T-helper 1 cell treated with Interleukin-12 subunit alpha and Interleukin-12 subunit beta and Interleukin-4 antibody, amounts not matched to agents 30 μg/mL and 1 μg/mL, for 36 hours (primary cell): Measurements from ENCODE around the gene TPMT.

ENCODE experiments used
- H3K27ac Mint-ChIP-seq: one replicate; pipeline ENCODE4 v1.8.0; 2021; ENCODE audit warnings: mild to moderate bottlenecking, mixed read lengths
- H3K27me3 Mint-ChIP-seq: one replicate; pipeline ENCODE4 v1.8.0; 2021; ENCODE audit warnings: low read depth, mixed read lengths
- H3K36me3 Mint-ChIP-seq: one replicate; pipeline ENCODE4 v1.8.0; 2021; ENCODE audit warnings: low read depth, mixed read lengths
- H3K4me1 Mint-ChIP-seq: one replicate; pipeline ENCODE4 v1.8.0; 2021; ENCODE audit warnings: low read depth, mixed read lengths
- H3K4me3 Mint-ChIP-seq: one replicate; pipeline ENCODE4 v1.8.0; 2021; ENCODE audit warnings: mild to moderate bottlenecking, moderate library complexity, mixed read lengths
- H3K9me3 Mint-ChIP-seq: one replicate; pipeline ENCODE4 v1.8.0; 2021; ENCODE audit warnings: mixed read lengths

TPMT gene

GRCh38 chr6:18115356-18115755 is 39.5 kb downstream of the TPMT start:
- Mint-ChIP-seq H3K4me1 (peaks cover 10% of the 10 kb centered on the region), H3K9me3 (no peaks in the 10 kb centered on the region), H3K36me3 (no peaks in the 10 kb centered on the region), H3K4me3 (no peak overlapping the region), H3K27ac (peak overlapping the region; percentile 33), H3K27me3 (peaks cover 46% of the 10 kb centered on the region)

DNA sequence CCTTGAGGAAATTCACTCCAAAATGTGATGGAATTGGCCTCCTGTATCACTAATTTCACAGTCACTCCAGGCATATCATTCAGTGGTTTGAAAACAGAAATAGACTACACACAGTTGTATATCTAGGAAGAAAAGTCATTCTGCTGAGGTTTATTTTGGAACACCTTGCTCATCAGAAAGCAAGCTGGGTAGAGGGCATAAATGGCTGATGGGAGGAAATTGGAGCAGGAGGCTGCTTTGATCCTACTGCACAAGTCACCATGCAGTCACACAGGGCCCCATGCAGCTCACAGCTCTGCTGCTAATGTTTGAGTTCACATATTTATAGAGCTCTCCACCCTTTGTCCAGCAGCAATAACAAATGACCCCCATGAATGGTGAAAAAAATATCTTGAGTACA is 44.7 kb downstream of the TPMT start:
- peaks cover 11% of the 10 kb centered on the region for H3K9me3 Mint-ChIP-seq
- no peak overlapping the region for H3K27ac Mint-ChIP-seq
- peaks cover 2% of the 10 kb centered on the region for H3K4me1 Mint-ChIP-seq
- H3K4me3 Mint-ChIP-seq = no peak overlapping the region
- no peaks in the 10 kb centered on the region for H3K36me3 Mint-ChIP-seq
- peaks cover 47% of the 10 kb centered on the region for H3K27me3 Mint-ChIP-seq

DNA sequence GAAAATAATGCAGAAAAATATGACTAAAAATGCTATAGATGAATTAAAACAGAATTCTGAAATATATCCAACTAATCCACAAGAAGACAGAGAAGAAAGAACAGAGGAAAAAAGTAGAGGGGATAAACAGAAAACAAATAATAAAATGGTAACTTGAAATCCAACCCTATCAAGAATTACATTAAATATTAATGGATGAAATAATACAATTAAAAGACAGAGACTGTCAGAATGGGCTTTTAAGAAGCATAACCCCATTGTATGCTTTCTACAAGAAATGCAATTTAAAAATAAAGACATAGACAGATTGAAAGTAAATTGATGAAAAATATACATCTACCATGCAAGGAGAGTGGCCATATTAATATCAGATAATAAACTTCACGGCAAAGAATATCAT is 47.8 kb downstream of the TPMT start:
- Mint-ChIP-seq H3K27me3 (peaks cover 45% of the 10 kb centered on the region), H3K4me1 (no peaks in the 10 kb centered on the region), H3K9me3 (peaks cover 11% of the 10 kb centered on the region), H3K27ac (no peak overlapping the region), H3K36me3 (no peaks in the 10 kb centered on the region), H3K4me3 (no peak overlapping the region)

DNA sequence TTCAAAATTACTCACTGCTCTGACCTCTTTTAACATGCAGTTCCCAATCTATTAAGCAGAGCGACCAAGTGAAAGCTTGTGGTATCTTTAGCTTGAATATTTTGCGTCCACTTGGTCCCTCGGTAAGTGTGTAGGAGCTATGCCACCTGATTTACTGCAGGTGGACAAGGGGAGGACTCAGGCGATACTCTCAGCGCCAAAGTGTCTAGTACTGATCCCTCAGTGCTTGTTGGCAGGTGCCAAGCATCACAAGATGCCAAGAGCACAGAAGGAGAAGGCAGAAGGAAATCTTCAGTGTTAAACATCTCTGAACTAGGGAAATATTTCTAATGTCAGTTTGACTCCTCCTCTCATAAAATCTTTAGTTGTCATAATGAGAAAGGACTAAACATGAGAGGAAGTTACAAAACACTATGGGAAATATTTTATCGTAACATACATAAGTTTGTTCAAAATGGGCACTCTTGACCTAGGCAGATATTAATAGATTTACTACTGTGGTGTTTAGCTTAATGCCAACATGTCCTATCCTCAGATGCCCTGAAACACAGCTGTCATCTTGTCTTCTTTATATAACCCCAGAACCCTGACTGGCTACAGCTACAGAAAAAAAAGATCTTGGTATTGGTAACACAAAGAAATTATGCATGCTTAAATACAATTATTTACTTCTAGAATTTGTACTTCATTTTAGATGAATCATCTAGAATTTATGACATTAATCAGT is 51.9 kb downstream of the TPMT start:
- Mint-ChIP-seq H3K27ac (no peak overlapping the region), H3K36me3 (no peaks in the 10 kb centered on the region), H3K4me1 (peaks cover 3% of the 10 kb centered on the region), H3K9me3 (peaks cover 11% of the 10 kb centered on the region), H3K4me3 (no peak overlapping the region), H3K27me3 (peaks cover 41% of the 10 kb centered on the region)

DNA sequence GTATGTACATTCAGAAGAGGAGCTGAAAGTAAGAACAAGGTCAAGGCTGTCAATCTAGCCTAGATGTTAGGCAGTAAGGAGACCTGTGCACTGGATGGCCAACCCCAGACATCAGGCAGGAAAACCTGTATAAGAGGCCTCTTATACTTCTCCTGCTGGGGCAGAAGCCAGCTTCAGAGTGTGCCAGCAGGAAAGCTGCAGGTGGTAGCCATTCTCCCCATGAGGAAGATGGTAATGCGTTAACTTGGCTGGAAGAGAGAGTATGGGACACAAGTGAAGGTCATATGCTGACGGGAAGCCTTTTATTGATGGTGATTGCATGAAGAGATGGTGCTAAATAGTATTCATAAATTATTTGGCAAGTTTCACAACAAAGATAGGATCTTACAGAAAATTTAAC is 53.0 kb downstream of the TPMT start:
- Mint-ChIP-seq H3K9me3 (peaks cover 6% of the 10 kb centered on the region), H3K36me3 (no peaks in the 10 kb centered on the region), H3K4me3 (no peak overlapping the region), H3K4me1 (peaks cover 3% of the 10 kb centered on the region), H3K27me3 (peaks cover 39% of the 10 kb centered on the region), H3K27ac (no peak overlapping the region)

DNA sequence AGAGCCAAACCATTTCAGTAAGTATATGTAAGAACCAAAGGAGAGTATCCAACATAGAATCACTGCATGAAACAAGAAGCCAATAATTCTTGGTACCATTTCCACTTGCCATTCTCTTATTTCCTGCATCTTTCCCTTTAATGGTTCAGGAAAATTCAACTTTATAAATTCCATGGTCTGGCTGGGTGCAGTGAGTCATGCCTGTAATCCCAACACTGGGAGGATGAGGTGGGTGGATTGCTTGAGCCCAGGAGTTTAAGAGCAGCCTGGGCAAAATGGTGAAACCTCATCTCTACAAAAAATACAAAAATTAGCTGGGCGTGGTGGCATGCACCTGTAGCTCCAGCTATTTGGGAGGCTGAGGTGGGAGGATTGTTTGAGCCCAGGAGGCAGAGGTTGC is 53.6 kb downstream of the TPMT start:
- Mint-ChIP-seq H3K36me3 (no peaks in the 10 kb centered on the region), H3K9me3 (peaks cover 5% of the 10 kb centered on the region), H3K27me3 (peaks cover 38% of the 10 kb centered on the region), H3K4me1 (peaks cover 3% of the 10 kb centered on the region), H3K27ac (no peak overlapping the region), H3K4me3 (no peak overlapping the region)

DNA sequence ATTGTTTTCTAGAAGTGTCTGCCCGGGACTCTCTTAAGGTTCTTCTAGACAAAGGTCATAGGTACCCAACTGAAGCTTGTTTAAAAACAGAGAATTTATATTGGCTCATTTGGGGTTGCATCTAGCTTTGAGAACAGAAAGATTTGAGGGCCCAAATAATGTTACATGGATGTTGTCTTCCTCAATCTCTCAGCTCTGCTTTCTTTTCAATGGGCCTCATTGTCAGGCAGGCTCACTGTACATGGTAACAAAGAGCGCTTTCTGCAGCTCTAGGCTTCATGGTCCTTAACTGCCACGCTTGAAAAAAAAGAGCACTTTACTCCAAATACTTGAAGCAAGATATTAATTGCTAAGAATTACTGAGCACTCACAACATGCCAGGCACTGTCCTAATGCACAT is 54.6 kb downstream of the TPMT start:
- H3K27me3 Mint-ChIP-seq = peaks cover 31% of the 10 kb centered on the region
- H3K4me3 Mint-ChIP-seq = no peak overlapping the region
- H3K36me3 Mint-ChIP-seq = no peaks in the 10 kb centered on the region
- H3K27ac Mint-ChIP-seq = no peak overlapping the region
- peaks cover 3% of the 10 kb centered on the region for H3K4me1 Mint-ChIP-seq
- no peaks in the 10 kb centered on the region for H3K9me3 Mint-ChIP-seq

DNA sequence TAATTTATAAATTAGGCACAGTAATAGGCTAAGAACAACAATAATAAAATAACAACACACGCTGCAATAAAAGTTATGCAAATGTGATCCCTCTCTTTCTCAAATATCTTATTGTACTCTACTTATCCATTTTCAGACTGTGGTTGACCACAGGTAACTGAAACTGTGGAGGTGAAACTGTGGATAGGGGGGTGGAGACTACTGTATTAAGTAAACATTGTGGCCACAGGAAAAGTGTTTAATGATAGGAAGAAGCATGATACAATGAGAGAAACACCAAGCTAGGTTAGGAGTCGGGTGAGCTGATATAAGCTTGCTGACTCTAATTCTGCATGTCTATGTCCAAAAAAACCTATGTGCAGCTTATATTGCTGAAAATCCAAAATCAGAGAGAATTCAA is 55.4 kb downstream of the TPMT start:
- Mint-ChIP-seq H3K4me1 (peaks cover 3% of the 10 kb centered on the region), H3K27ac (no peak overlapping the region), H3K4me3 (no peak overlapping the region), H3K9me3 (no peaks in the 10 kb centered on the region), H3K27me3 (peaks cover 25% of the 10 kb centered on the region), H3K36me3 (no peaks in the 10 kb centered on the region)

GRCh38 chr6:18096423-18096822 is 58.5 kb downstream of the TPMT start:
- no peaks in the 10 kb centered on the region for H3K9me3 Mint-ChIP-seq
- no peaks in the 10 kb centered on the region for H3K36me3 Mint-ChIP-seq
- peaks cover 12% of the 10 kb centered on the region for H3K27me3 Mint-ChIP-seq
- H3K27ac Mint-ChIP-seq = no peak overlapping the region
- peaks cover 3% of the 10 kb centered on the region for H3K4me1 Mint-ChIP-seq
- no peak overlapping the region for H3K4me3 Mint-ChIP-seq

DNA sequence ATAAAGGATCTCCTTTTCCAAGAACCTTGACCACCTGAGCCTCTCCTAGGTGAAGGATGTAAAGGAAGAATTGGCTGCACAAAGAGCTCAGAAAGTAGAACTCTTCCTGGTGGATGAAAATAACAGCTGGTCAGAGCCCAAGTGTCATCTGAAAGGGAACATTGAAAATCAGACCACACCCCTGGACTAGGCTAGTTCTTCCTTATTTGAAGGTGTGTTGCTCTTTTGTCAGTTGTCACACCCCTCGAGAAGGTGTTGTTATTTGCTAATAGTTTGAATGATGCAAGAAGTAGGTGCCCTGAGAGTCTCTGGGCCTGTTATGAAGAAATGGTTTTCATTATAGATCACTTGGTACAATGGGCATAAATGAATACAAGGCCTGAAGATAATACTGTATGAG is 63.5 kb downstream of the TPMT start:
- no peaks in the 10 kb centered on the region for H3K36me3 Mint-ChIP-seq
- peaks cover 4% of the 10 kb centered on the region for H3K27me3 Mint-ChIP-seq
- H3K27ac Mint-ChIP-seq = no peak overlapping the region
- no peak overlapping the region for H3K4me3 Mint-ChIP-seq
- H3K9me3 Mint-ChIP-seq = peaks cover 11% of the 10 kb centered on the region
- no peaks in the 10 kb centered on the region for H3K4me1 Mint-ChIP-seq

- Mint-ChIP-seq H3K36me3 (no peaks in the 10 kb centered on the region), H3K4me3 (no peak overlapping the region)
Measured at GRCh38 chr6:18090349-18090786, 64.5 kb downstream of the TPMT start.

GRCh38 chr6:18088419-18089296 is 66.2 kb downstream of the TPMT start:
- H3K4me3 Mint-ChIP-seq = no peak overlapping the region
- no peaks in the 10 kb centered on the region for H3K4me1 Mint-ChIP-seq
- H3K27me3 Mint-ChIP-seq = no peaks in the 10 kb centered on the region
- no peak overlapping the region for H3K27ac Mint-ChIP-seq
- no peaks in the 10 kb centered on the region for H3K36me3 Mint-ChIP-seq
- peaks cover 11% of the 10 kb centered on the region for H3K9me3 Mint-ChIP-seq

More at GRCh38 chr6:18090349-18090786, 64.5 kb downstream of the TPMT start:
- peaks cover 4% of the 10 kb centered on the region for H3K27me3 Mint-ChIP-seq
- H3K27ac Mint-ChIP-seq = no peak overlapping the region
- no peaks in the 10 kb centered on the region for H3K4me1 Mint-ChIP-seq
- H3K9me3 Mint-ChIP-seq = peaks cover 11% of the 10 kb centered on the region

DNA sequence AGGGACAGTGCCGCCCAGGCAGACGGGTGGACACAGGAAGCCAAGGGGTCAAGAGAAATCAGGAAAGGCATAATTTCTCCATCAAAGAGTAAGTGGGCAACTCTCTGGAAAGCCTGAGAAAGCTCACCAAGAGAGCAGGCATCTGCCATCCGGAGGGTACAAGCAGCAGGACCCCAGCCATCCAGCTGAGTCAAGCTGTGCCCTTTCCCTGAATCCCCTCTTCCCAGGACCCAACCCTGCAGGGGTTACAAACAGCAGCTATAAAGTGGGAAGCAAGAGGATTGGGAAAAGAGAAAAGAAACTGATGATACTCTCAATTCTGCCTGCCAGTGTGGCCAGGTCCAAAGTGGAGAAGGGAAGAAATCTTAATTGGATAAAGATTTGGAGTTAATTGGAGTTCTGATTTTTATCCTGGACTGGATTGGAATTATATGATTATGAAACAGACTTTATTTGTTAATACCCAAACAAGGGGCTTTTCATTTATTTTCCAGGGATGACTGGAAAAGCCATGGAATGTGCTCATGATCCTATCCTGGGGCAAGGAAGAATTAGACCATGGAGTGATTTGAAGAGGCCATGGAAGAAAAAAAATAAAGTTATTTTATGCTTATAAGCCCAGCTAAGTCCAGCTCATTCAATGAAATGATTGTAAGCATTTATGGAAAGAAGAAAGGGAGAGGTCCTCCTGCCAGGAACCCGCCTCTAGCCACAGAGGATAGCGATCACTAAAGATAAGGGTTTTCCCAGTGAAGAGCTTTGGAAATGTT is 67.3 kb downstream of the TPMT start:
- no peaks in the 10 kb centered on the region for H3K4me1 Mint-ChIP-seq
- no peak overlapping the region for H3K4me3 Mint-ChIP-seq
- H3K27me3 Mint-ChIP-seq = no peaks in the 10 kb centered on the region
- no peak overlapping the region for H3K27ac Mint-ChIP-seq
- H3K9me3 Mint-ChIP-seq = peaks cover 11% of the 10 kb centered on the region
- no peaks in the 10 kb centered on the region for H3K36me3 Mint-ChIP-seq

DNA sequence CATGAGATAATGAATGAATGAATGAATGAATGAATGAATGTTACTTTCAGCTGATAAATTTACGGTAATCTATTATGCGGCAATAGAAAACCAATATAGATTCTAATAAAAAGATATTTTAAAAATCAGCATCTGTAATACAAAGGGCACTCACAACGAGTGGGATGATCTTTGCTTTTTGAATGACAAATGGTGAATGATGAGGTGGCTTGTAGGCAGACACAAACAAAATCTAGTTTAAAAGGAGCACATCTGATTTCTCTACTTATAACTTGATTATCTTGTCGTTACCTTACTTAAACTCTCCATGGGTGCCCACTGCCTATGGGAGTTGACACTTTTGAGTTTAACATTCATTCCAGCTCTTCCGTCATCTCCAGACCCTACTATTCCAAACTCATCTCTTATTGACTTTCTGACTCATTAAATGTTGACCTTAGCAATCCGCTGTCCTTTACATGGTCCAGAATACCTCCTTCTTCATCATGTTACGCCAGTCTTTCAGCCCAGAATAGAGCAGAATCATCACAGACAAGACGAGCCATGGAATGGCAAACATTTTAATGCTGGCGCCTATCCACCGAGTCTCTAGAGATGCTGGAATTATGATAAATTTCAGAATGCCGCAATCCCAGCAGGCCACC is 73.7 kb downstream of the TPMT start:
- Mint-ChIP-seq H3K27ac (no peak overlapping the region), H3K4me3 (no peak overlapping the region), H3K4me1 (no peaks in the 10 kb centered on the region), H3K27me3 (no peaks in the 10 kb centered on the region), H3K9me3 (peaks cover 6% of the 10 kb centered on the region), H3K36me3 (no peaks in the 10 kb centered on the region)
